Tibial artery (tissue), 4 donors: ENCODE measurements around the gene CYLD.

Experiments used
- DNase-seq, 2 donors: peaks; one replicate each; pipeline ENCODE4 v3.0.0-alpha.2; 2019
- H3K27ac ChIP-seq, 2 donors: fragments of 200-600 bp; sonication (generic) in 1 of 2; 1 replicate in 1 of 2; 2 replicates in 1 of 2; pipeline ENCODE4 v1.5.1; 2018 to 2019; ENCODE audit warnings: mild to moderate bottlenecking in 1 of 2
- H3K27me3 ChIP-seq, 2 donors: fragments of 200-600 bp; sonication (generic) in 1 of 2; one replicate each; pipeline versions ENCODE4 v1.5.1 to v1.6.0; 2016 to 2019
- H3K36me3 ChIP-seq, 3 donors: fragments of 200-600 bp; sonication (generic) in 2 of 3; one replicate each; pipeline ENCODE4 v1.5.1; 2016 to 2019; ENCODE audit warnings: mild to moderate bottlenecking in 2 of 3
- H3K4me1 ChIP-seq, 4 donors: fragments of 200-600 bp; sonication (generic) in 2 of 4; 1 replicate in 3 of 4; 2 replicates in 1 of 4; pipeline ENCODE4 v1.5.1; 2016 to 2019
- H3K4me3 ChIP-seq, 2 donors: fragments of 200-600 bp; sonication (generic) in 1 of 2; 1 replicate in 1 of 2; 2 replicates in 1 of 2; pipeline ENCODE4 v1.5.1; 2018 to 2019; ENCODE audit warnings: mild to moderate bottlenecking in 2 of 2
- H3K9me3 ChIP-seq, 3 donors: fragments of 200-600 bp; sonication (generic) in 1 of 3; one replicate each; pipeline ENCODE4 v1.5.1; 2016 to 2019
- CTCF ChIP-seq, 2 experiments: fragments of 200-600 bp in 1 of 2; fragments of 450-650 bp in 1 of 2; IDR thresholded peaks; one replicate each; pipeline ENCODE4 v1.5.1; 2017 to 2019; ENCODE audit warnings: antibody characterized with exemption in 2 of 2, mild to moderate bottlenecking in 1 of 2, moderate library complexity in 1 of 2
- intact Hi-C: fragments of 100-400 bp; cut with DNase I; formaldehyde crosslinking; loops from one replicate; pipeline ENCODE4 v1.15.0; 2023; ENCODE audit warnings: low total_unique reads

The CYLD gene

DNA sequence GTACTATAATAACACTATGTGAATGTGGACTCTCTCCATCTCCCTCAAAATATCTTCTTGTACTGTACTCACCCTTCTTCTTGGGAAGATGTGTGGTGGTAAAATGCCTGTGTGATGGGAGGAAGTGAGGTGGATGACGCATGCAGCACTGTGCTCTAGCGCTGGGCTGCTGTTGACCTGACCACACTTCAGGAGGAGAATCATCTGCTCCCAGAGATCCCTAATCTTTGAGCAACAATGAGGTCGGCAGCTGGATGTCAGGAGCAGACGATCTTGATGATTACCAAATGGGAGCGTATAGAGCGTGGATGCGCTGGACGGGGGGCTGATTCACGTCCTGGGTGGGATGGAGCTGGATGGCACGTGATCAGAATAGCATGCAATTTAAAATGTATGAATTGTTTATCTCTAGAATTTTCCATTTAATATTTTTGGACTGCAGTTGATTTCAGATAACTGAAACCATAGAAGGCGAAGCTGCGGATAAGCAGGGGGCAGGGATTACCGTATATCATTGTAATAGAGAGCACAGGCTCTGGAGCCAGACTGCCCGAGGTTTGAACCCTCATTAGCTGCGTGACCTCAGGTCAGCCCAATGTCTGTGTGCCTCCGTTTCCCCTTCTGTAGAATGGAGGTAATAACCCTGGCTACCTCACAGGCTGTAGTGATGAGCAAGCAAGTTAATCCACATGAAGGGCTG, 23.7 kb upstream of the CYLD start:
- Histone ChIP-seq H3K9me3 (no peaks in the 10 kb centered on the region), H3K4me1 (no peaks in the 10 kb centered on the region), H3K36me3 (no peaks in the 10 kb centered on the region), H3K27me3 (no peaks in the 10 kb centered on the region), H3K27ac (no peak overlapping the region), H3K4me3 (no peak overlapping the region)
- intact Hi-C loops: no loop called here
- DNase-seq: no peak
- no peak for TF ChIP-seq CTCF (IDR thresholded peaks at IDR 0.05)

DNA sequence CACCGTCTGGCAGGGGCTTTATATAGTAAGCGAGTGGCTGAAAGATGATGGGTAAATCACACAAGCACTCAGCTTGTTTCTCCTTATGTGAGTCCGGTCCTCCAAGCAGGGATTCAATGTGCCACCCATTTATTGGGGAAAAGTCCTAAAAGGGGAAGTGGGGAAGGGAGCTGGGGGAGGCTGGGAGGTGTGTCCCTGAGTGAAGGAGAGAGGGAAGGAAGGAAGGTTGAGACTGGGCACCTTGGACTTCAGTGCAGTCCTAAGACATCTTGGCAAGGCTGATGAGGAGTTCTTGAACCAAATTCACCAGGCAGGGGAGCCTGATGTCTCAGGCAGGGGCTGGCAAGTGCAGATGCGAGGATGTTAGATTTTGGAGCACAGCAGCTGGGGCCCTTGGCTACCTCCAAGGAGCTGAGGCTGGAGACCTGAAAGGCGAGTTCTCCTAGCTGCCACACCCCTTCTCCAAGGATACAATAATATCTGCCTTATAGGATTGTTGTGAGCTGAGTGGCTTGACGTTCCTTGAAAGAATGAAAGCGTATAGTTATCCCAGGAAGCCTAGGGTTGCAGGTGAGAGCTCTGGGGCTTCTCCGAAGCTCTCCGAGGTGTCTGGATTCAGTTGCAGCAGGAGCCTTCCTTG, 23.0 kb upstream of the CYLD start:
- Histone ChIP-seq H3K27me3 (no peaks in the 10 kb centered on the region), H3K4me3 (no peak overlapping the region), H3K4me1 (no peaks in the 10 kb centered on the region), H3K27ac (no peak overlapping the region), H3K9me3 (no peaks in the 10 kb centered on the region), H3K36me3 (peaks cover 0 to under 1% (median 0%) of the 10 kb centered on the region in 3 donors)
- no peak for DNase-seq
- no peak for TF ChIP-seq CTCF (IDR thresholded peaks at IDR 0.05)
- intact Hi-C loops: no loop called here

- Histone ChIP-seq H3K27me3 (no peaks in the 10 kb centered on the region), H3K4me3 (no peak overlapping the region), H3K4me1 (no peaks in the 10 kb centered on the region), H3K9me3 (no peaks in the 10 kb centered on the region), H3K36me3 (peaks cover 0 to 3% (median 0%) of the 10 kb centered on the region in 3 donors), H3K27ac (no peak overlapping the region)
- DNase-seq: no peak
- intact Hi-C loops: no loop called here
- TF ChIP-seq CTCF (IDR thresholded peaks at IDR 0.05): no peak
Observed at GRCh38 chr16:50719401-50720337, 22.2 kb upstream of the CYLD start.

GRCh38 chr16:50721549-50722404, 20.1 kb upstream of the CYLD start:
- Histone ChIP-seq H3K9me3 (no peaks in the 10 kb centered on the region), H3K36me3 (peaks cover 0 to 9% (median 3%) of the 10 kb centered on the region in 3 donors), H3K4me1 (no peaks in the 10 kb centered on the region), H3K4me3 (no peak overlapping the region), H3K27ac (no peak overlapping the region), H3K27me3 (no peaks in the 10 kb centered on the region)
- no peak for TF ChIP-seq CTCF (IDR thresholded peaks at IDR 0.05)
- DNase-seq: no peak
- intact Hi-C loops: no loop called here

GRCh38 chr16:50722405-50722737, 19.5 kb upstream of the CYLD start:
- no peak overlapping the region for H3K27ac ChIP-seq
- no peak overlapping the region for H3K4me3 ChIP-seq
- no peaks in the 10 kb centered on the region for H3K27me3 ChIP-seq
- peaks cover 0 to 9% (median 3%) of the 10 kb centered on the region in 3 donors for H3K36me3 ChIP-seq
- intact Hi-C loops: no loop called here
- no peak for TF ChIP-seq CTCF (IDR thresholded peaks at IDR 0.05)
- no peaks in the 10 kb centered on the region for H3K4me1 ChIP-seq
- H3K9me3 ChIP-seq: no peaks in the 10 kb centered on the region
- DNase-seq: no peak
